ENCODE measurements around the gene GSE1.

- TF ChIP-seq CTCF (IDR thresholded peaks at IDR 0.05) = no peak
- no peak for TF ChIP-seq POLR2A (IDR thresholded peaks at IDR 0.05)
Observed at GRCh38 chr16:85640254-85640558, 27.1 kb downstream of the GSE1 start.

Measured in testis (tissue), 2 donors.